Liver (tissue), 9 donors: Measurements from ENCODE around the gene APOL6. TPM values are rescaled to one million over a fixed set of nuclear protein-coding genes. Genes with fewer than 3 reads are reported as not detected.
A peak's percentile ranks its signal among the peaks of the same experiment; 100 is the strongest.
"Not testable (repeated sequence)": the region's sequence is repeated elsewhere in the genome, so short reads cannot be mapped to it uniquely, and the experiment has no call there.

Experiments used
- DNase-seq: peaks from one replicate; pipeline ENCODE4 v3.0.0-alpha.2; 2017; ENCODE audit warnings: low spot score
- H3K27ac ChIP-seq, 2 donors: one replicate each; pipeline ENCODE4 v1.7.0; 2013; ENCODE audit warnings: inconsistent platforms in 2 of 2, low read length in 2 of 2, control low read depth in 1 of 2, low read depth in 1 of 2, mild to moderate bottlenecking in 1 of 2
- H3K27me3 ChIP-seq, 4 donors: one replicate each; pipeline versions ENCODE4 v1.6.1 to v1.7.0; 2013; ENCODE audit warnings: low read length in 3 of 4, inconsistent platforms in 1 of 4, mild to moderate bottlenecking in 1 of 4, moderate library complexity in 1 of 4; ENCODE audit not compliant: control insufficient read depth in 4 of 4, insufficient read depth in 4 of 4
- H3K36me3 ChIP-seq, 4 donors: one replicate each; pipeline versions ENCODE4 v1.6.1 to v1.7.0; 2013; ENCODE audit warnings: low read length in 3 of 4, mild to moderate bottlenecking in 3 of 4, low read depth in 1 of 4, moderate library complexity in 1 of 4; ENCODE audit not compliant: control insufficient read depth in 4 of 4, insufficient read depth in 3 of 4
- H3K4me1 ChIP-seq, 4 donors: one replicate each; pipeline versions ENCODE4 v1.6.1 to v1.7.0; 2013; ENCODE audit warnings: low read length in 3 of 4, mild to moderate bottlenecking in 3 of 4, moderate library complexity in 1 of 4; ENCODE audit not compliant: control insufficient read depth in 4 of 4, insufficient read depth in 4 of 4
- H3K4me3 ChIP-seq, 3 donors: one replicate each; pipeline versions ENCODE4 v1.6.1 to v1.7.0; 2013; ENCODE audit warnings: low read length in 3 of 3, control low read depth in 1 of 3, low read depth in 1 of 3, mild to moderate bottlenecking in 1 of 3
- H3K9ac ChIP-seq, 2 donors: one replicate each; pipeline ENCODE4 v1.7.0; 2013; ENCODE audit warnings: low read length in 2 of 2, mild to moderate bottlenecking in 2 of 2, moderate library complexity in 2 of 2, control low read depth in 1 of 2, low read depth in 1 of 2
- H3K9me3 ChIP-seq, 4 donors: one replicate each; pipeline versions ENCODE4 v1.6.1 to v1.7.0; 2013; ENCODE audit warnings: low read length in 3 of 4; ENCODE audit not compliant: control insufficient read depth in 4 of 4
- EGR1 ChIP-seq, 2 donors: IDR thresholded peaks; 2 replicates each; pipeline ENCODE4 v1.6.1; 2016 to 2018; ENCODE audit warnings: antibody characterized with exemption in 2 of 2, low read depth in 2 of 2
- FOXA1 ChIP-seq: IDR thresholded peaks from 2 replicates; pipeline ENCODE4 v1.6.1; 2016; ENCODE audit warnings: antibody characterized with exemption
- FOXA2 ChIP-seq: IDR thresholded peaks from 2 replicates; pipeline ENCODE4 v1.6.1; 2016; ENCODE audit warnings: antibody characterized with exemption
- GABPA ChIP-seq, 2 donors: IDR thresholded peaks in 1 of 2; conservative IDR thresholded peaks in 1 of 2; 2 replicates each; pipeline ENCODE4 v1.6.1; 2016; ENCODE audit warnings: antibody characterized with exemption in 2 of 2, mild to moderate bottlenecking in 1 of 2, moderate library complexity in 1 of 2
- HNF4A ChIP-seq, 2 donors: conservative IDR thresholded peaks; 2 replicates each; pipeline ENCODE4 v1.6.1; 2016; ENCODE audit warnings: antibody characterized with exemption in 2 of 2, mild to moderate bottlenecking in 2 of 2
- HNF4G ChIP-seq: IDR thresholded peaks from 2 replicates; pipeline ENCODE4 v1.6.1; 2016; ENCODE audit warnings: antibody characterized with exemption
- JUND ChIP-seq, 2 donors: IDR thresholded peaks; 2 replicates each; pipeline ENCODE4 v1.6.1; 2016; ENCODE audit warnings: antibody characterized with exemption in 2 of 2
- NR2F2 ChIP-seq: IDR thresholded peaks from 2 replicates; pipeline ENCODE4 v1.6.1; 2016; ENCODE audit warnings: antibody characterized with exemption
- RAD21 ChIP-seq, 2 donors: IDR thresholded peaks; 2 replicates each; pipeline ENCODE4 v1.6.1; 2016; ENCODE audit warnings: antibody characterized with exemption in 2 of 2, mild to moderate bottlenecking in 2 of 2
- RXRA ChIP-seq, 2 donors: IDR thresholded peaks; 2 replicates each; pipeline ENCODE4 v1.6.1; 2017 to 2018; ENCODE audit warnings: antibody characterized with exemption in 2 of 2, mild to moderate bottlenecking in 1 of 2
- SP1 ChIP-seq: IDR thresholded peaks from 2 replicates; pipeline ENCODE4 v1.6.1; 2018; ENCODE audit warnings: antibody characterized with exemption, mild to moderate bottlenecking
- TAF1 ChIP-seq: conservative IDR thresholded peaks from 2 replicates; pipeline ENCODE4 v1.6.1; 2016; ENCODE audit warnings: antibody characterized with exemption, mild to moderate bottlenecking
- YY1 ChIP-seq: IDR thresholded peaks from 2 replicates; pipeline ENCODE4 v1.6.1; 2016; ENCODE audit warnings: antibody characterized with exemption, mild to moderate bottlenecking
- WGBS: extraction: QIAGEN DNeasy Blood & Tissue Kit; methylation state at CpG from one replicate; pipeline ENCODE4 v1.1.7; 2013; 5-methylcytosine and 5-hydroxymethylcytosine counted together
- polyA plus RNA-seq, 2 donors: library from polyadenylated mRNA; stranded (reverse) in 1 of 2; unstranded in 1 of 2; fragments of 200-250 nt in 1 of 2; fragments of >200 nt in 1 of 2; fragmentation: Nextera tagmentation in 1 of 2; extraction: Ambion mirVana in 1 of 2; gene quantifications; one replicate each; pipeline versions ENCODE4 v1.2.1 to v1.2.3, GENCODE V29; 2013 to 2015
- total RNA-seq, 2 donors: library from RNA; depleted of rRNA; stranded (reverse); fragments of >200 nt; gene quantifications; one replicate each; pipeline ENCODE4 v1.2.3, GENCODE V29; 2014
- TF ChIP-seq, protein P1 (sequence below): IDR thresholded peaks from 2 replicates; pipeline ENCODE4 v1.6.1; 2016; ENCODE audit warnings: antibody characterized with exemption
- TF ChIP-seq, protein P2 (sequence below): IDR thresholded peaks from 2 replicates; pipeline ENCODE4 v1.6.1; 2016; ENCODE audit warnings: antibody characterized with exemption, mild to moderate bottlenecking
- TF ChIP-seq, protein P3 (sequence below): fragments of 150-350 bp; IDR thresholded peaks from 2 replicates; pipeline ENCODE4 v1.5.1; 2017; ENCODE audit warnings: improper control_type of control experiment, low read depth, low read length; ENCODE audit not compliant: missing input control
- donor health status: healthy.
- donor health status: healthy.
- donor health status: healthy.
- donor health status: healthy.
- donor health status: healthy.

Gene APOL6
- total and polyA plus RNA-seq, 4 donors: 10.3 to 80.1 (median 17.3) TPM

DNA sequence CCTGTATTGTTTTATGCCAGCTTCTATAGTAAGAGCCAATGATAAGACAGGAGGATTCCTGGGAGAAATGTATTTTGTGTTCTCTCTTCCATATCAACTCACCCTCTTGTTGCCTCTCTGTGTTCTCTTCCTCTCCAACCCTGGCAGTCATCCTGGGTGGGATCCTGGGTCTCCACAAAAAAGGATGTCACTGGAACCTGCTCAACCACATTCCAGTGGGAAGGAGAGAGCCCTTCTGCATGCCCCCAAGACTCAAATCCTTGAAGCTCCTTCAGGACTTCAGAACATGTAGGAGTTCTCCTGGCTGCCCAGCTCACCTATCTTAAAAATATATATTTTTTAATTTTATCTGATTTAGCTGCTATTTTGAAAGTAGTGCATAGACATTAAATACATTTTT lies 26.1 kb downstream of the APOL6 start:
- H3K36me3 ChIP-seq: no peaks in the 10 kb centered on the region
- no peaks in the 10 kb centered on the region for H3K9me3 ChIP-seq
- no peak overlapping the region for H3K4me3 ChIP-seq
- DNase-seq: no peak
- no peak for TF ChIP-seq EGR1 (IDR thresholded peaks at IDR 0.05; ENCODE audit: low read depth in 2 of 2)
- TF ChIP-seq GABPA (IDR thresholded peaks at IDR 0.05 in 1 of 2, conservative IDR thresholded peaks at IDR 0.05 in 1 of 2): no peak
- TF ChIP-seq YY1: no peak
- TF ChIP-seq, protein P1, sequence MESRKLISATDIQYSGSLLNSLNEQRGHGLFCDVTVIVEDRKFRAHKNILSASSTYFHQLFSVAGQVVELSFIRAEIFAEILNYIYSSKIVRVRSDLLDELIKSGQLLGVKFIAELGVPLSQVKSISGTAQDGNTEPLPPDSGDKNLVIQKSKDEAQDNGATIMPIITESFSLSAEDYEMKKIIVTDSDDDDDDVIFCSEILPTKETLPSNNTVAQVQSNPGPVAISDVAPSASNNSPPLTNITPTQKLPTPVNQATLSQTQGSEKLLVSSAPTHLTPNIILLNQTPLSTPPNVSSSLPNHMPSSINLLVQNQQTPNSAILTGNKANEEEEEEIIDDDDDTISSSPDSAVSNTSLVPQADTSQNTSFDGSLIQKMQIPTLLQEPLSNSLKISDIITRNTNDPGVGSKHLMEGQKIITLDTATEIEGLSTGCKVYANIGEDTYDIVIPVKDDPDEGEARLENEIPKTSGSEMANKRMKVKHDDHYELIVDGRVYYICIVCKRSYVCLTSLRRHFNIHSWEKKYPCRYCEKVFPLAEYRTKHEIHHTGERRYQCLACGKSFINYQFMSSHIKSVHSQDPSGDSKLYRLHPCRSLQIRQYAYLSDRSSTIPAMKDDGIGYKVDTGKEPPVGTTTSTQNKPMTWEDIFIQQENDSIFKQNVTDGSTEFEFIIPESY: no peak
- TF ChIP-seq NR2F2: no peak
- TF ChIP-seq, protein P2, sequence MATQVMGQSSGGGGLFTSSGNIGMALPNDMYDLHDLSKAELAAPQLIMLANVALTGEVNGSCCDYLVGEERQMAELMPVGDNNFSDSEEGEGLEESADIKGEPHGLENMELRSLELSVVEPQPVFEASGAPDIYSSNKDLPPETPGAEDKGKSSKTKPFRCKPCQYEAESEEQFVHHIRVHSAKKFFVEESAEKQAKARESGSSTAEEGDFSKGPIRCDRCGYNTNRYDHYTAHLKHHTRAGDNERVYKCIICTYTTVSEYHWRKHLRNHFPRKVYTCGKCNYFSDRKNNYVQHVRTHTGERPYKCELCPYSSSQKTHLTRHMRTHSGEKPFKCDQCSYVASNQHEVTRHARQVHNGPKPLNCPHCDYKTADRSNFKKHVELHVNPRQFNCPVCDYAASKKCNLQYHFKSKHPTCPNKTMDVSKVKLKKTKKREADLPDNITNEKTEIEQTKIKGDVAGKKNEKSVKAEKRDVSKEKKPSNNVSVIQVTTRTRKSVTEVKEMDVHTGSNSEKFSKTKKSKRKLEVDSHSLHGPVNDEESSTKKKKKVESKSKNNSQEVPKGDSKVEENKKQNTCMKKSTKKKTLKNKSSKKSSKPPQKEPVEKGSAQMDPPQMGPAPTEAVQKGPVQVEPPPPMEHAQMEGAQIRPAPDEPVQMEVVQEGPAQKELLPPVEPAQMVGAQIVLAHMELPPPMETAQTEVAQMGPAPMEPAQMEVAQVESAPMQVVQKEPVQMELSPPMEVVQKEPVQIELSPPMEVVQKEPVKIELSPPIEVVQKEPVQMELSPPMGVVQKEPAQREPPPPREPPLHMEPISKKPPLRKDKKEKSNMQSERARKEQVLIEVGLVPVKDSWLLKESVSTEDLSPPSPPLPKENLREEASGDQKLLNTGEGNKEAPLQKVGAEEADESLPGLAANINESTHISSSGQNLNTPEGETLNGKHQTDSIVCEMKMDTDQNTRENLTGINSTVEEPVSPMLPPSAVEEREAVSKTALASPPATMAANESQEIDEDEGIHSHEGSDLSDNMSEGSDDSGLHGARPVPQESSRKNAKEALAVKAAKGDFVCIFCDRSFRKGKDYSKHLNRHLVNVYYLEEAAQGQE: no peak
- no peak for TF ChIP-seq JUND (IDR thresholded peaks at IDR 0.05)
- TF ChIP-seq FOXA1: no peak
- no peak for TF ChIP-seq RAD21 (IDR thresholded peaks at IDR 0.05)
- no peak for TF ChIP-seq HNF4A (conservative IDR thresholded peaks at IDR 0.05)
- TF ChIP-seq RXRA (IDR thresholded peaks at IDR 0.05): no peak
- H3K27ac ChIP-seq: no peak overlapping the region
- no peak overlapping the region for H3K9ac ChIP-seq
- no peaks in the 10 kb centered on the region for H3K27me3 ChIP-seq
- peaks cover 2 to 10% (median 7%) of the 10 kb centered on the region in 4 donors for H3K4me1 ChIP-seq

DNA sequence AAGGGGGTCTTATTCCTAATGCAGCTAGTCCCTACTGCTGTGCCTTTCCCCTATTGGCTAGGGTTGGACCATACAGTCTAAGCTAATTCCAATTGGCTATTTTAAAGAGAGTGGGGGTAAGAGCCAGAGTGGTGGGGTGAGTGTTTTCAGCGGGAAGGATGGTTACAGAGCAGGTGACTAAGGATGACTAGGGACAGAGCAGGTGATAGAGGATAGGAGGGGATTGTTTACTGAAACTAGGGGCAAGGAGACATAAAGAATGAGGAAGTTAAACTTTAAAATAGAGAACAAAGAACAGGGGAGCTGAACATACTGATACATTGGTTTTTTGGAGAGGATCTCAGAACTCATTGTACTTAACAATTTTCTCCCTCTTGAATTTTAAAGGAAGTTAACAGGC lies 27.8 kb downstream of the APOL6 start:
- not testable (repeated sequence) for H3K4me3 ChIP-seq, H3K36me3 ChIP-seq, H3K27ac ChIP-seq, DNase-seq, H3K9ac ChIP-seq, H3K9me3 ChIP-seq, H3K27me3 ChIP-seq
- 56% methylated on average over 1 of the region's 1 CpG for whole genome bisulfite sequencing
- peaks cover 2 to 10% (median 7%) of the 10 kb centered on the region in 4 donors for H3K4me1 ChIP-seq

DNA sequence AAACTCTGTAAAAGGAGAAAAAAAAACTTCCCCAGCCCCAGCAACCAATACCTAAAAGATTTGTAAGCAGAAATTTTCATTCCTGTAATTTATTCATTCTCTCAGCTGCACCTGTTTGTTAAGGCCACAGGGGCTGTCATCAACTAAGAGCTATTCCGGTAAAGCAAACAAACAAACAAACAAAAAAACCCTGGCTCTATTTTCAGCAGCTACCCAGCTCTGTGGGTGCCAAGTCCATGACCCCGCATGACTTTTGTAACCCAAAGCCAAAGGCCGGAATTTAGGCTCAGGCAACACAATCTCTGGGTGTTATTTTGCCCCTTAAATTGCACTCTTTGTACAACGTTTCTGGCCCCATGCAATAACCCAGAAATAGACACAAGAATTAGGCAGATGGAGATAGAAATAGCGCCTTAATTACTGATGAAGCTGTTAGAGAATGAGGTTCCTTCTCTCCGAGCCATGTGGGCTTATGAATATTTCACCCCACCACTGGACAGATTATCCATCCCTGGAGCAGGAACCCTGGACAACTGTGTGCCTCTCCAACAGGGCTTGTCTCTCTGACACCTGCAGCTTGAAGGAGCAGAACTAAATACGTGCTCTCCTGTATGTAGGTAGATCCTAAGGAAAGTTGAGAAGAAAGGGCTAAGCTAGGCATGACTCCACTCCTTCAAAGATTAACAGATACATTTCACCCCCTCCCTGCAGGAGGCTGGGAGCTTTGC lies 29.4 kb downstream of the APOL6 start:
- Histone ChIP-seq H3K9ac (no peak overlapping the region), H3K4me1 (peaks cover 2 to 10% (median 7%) of the 10 kb centered on the region in 4 donors), H3K9me3 (peaks cover 0 to 3% (median 2%) of the 10 kb centered on the region in 4 donors), H3K36me3 (no peaks in the 10 kb centered on the region), H3K27me3 (no peaks in the 10 kb centered on the region), H3K27ac (peak overlapping the region; percentile 60 to 61), H3K4me3 (no peak overlapping the region)
- no peak for DNase-seq
- WGBS: 59% methylated on average over 7 of the region's 7 CpGs
- no peak for TF ChIP-seq TAF1
- TF ChIP-seq SP1: peak; percentile 81
- peak in 1 of 2 donors; percentile 13 for TF ChIP-seq JUND (IDR thresholded peaks at IDR 0.05)
- TF ChIP-seq FOXA1: no peak
- TF ChIP-seq NR2F2: peak; percentile 77
- TF ChIP-seq, protein P2: no peak
- TF ChIP-seq, protein P3, sequence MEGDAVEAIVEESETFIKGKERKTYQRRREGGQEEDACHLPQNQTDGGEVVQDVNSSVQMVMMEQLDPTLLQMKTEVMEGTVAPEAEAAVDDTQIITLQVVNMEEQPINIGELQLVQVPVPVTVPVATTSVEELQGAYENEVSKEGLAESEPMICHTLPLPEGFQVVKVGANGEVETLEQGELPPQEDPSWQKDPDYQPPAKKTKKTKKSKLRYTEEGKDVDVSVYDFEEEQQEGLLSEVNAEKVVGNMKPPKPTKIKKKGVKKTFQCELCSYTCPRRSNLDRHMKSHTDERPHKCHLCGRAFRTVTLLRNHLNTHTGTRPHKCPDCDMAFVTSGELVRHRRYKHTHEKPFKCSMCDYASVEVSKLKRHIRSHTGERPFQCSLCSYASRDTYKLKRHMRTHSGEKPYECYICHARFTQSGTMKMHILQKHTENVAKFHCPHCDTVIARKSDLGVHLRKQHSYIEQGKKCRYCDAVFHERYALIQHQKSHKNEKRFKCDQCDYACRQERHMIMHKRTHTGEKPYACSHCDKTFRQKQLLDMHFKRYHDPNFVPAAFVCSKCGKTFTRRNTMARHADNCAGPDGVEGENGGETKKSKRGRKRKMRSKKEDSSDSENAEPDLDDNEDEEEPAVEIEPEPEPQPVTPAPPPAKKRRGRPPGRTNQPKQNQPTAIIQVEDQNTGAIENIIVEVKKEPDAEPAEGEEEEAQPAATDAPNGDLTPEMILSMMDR: no peak
- TF ChIP-seq GABPA (IDR thresholded peaks at IDR 0.05 in 1 of 2, conservative IDR thresholded peaks at IDR 0.05 in 1 of 2): no peak
- peak; percentile 88 for TF ChIP-seq HNF4G
- no peak for TF ChIP-seq FOXA2
